Measurements from ENCODE around the gene POLR3G.

Gene POLR3G

GRCh38 chr5:90477073-90477472 is 2.4 kb downstream of the POLR3G start:
- Histone ChIP-seq H3K36me3 (replicated peaks; ENCODE audit: low read depth, low read length) (no peaks in the 10 kb centered on the region), H3K4me3 (ENCODE audit: low read length) (no peak overlapping the region), H3K4me1 (ENCODE audit: low read length) (peaks cover 7% of the 10 kb centered on the region), H2AFZ (ENCODE audit: low read depth, low read length) (no peak overlapping the region), H3K27me3 (ENCODE audit: low read depth, low read length) (no peaks in the 10 kb centered on the region), H3K79me2 (ENCODE audit: low read length) (peaks cover 49% of the 10 kb centered on the region), H3K9me3 (ENCODE audit: insufficient read depth, low read length) (no peaks in the 10 kb centered on the region), H3K4me2 (ENCODE audit: low read length) (no peak overlapping the region), H3K9ac (ENCODE audit: low read length) (no peak overlapping the region), H3K27ac (ENCODE audit: low read length) (no peak overlapping the region), H4K20me1 (ENCODE audit: insufficient read depth, low read length) (no peaks in the 10 kb centered on the region)
- TF ChIP-seq CTCF (IDR thresholded peaks at IDR 0.05; ENCODE audit: low read depth, low read length) (no peak), EZH2phosphoT487 (IDR thresholded peaks at IDR 0.05; ENCODE audit: low read depth) (no peak)

- H3K4me2 ChIP-seq (ENCODE audit: low read length) = no peak overlapping the region
- TF ChIP-seq EZH2phosphoT487 (IDR thresholded peaks at IDR 0.05; ENCODE audit: low read depth) = no peak
- TF ChIP-seq CTCF (IDR thresholded peaks at IDR 0.05; ENCODE audit: low read depth, low read length) = no peak
- H3K9me3 ChIP-seq (ENCODE audit: insufficient read depth, low read length) = no peaks in the 10 kb centered on the region
- H2AFZ ChIP-seq (ENCODE audit: low read depth, low read length) = no peak overlapping the region
- H3K4me1 ChIP-seq (ENCODE audit: low read length) = peaks cover 4% of the 10 kb centered on the region
- H3K27ac ChIP-seq (ENCODE audit: low read length) = no peak overlapping the region
- no peaks in the 10 kb centered on the region for H4K20me1 ChIP-seq (ENCODE audit: insufficient read depth, low read length)
- H3K36me3 ChIP-seq (replicated peaks; ENCODE audit: low read depth, low read length) = no peaks in the 10 kb centered on the region
- H3K79me2 ChIP-seq (ENCODE audit: low read length) = peaks cover 46% of the 10 kb centered on the region
- no peaks in the 10 kb centered on the region for H3K27me3 ChIP-seq (ENCODE audit: low read depth, low read length)
- no peak overlapping the region for H3K4me3 ChIP-seq (ENCODE audit: low read length)
- no peak overlapping the region for H3K9ac ChIP-seq (ENCODE audit: low read length)
Measured at GRCh38 chr5:90477621-90478215, 3.1 kb downstream of the POLR3G start.

- no peak overlapping the region for H2AFZ ChIP-seq (ENCODE audit: low read depth, low read length)
- no peaks in the 10 kb centered on the region for H3K27me3 ChIP-seq (ENCODE audit: low read depth, low read length)
- H3K4me2 ChIP-seq (ENCODE audit: low read length) = no peak overlapping the region
- H4K20me1 ChIP-seq (ENCODE audit: insufficient read depth, low read length) = no peaks in the 10 kb centered on the region
- H3K36me3 ChIP-seq (replicated peaks; ENCODE audit: low read depth, low read length) = no peaks in the 10 kb centered on the region
- H3K9ac ChIP-seq (ENCODE audit: low read length) = no peak overlapping the region
- H3K79me2 ChIP-seq (ENCODE audit: low read length) = peaks cover 31% of the 10 kb centered on the region
- H3K9me3 ChIP-seq (ENCODE audit: insufficient read depth, low read length) = no peaks in the 10 kb centered on the region
- TF ChIP-seq EZH2phosphoT487 (IDR thresholded peaks at IDR 0.05; ENCODE audit: low read depth) (no peak), CTCF (IDR thresholded peaks at IDR 0.05; ENCODE audit: low read depth, low read length) (no peak)
- H3K27ac ChIP-seq (ENCODE audit: low read length) = no peak overlapping the region
- no peaks in the 10 kb centered on the region for H3K4me1 ChIP-seq (ENCODE audit: low read length)
- H3K4me3 ChIP-seq (ENCODE audit: low read length) = no peak overlapping the region
Measured at GRCh38 chr5:90479611-90480385, 5.1 kb downstream of the POLR3G start.

- no peak overlapping the region for H2AFZ ChIP-seq (ENCODE audit: low read depth, low read length)
- H3K27me3 ChIP-seq (ENCODE audit: low read depth, low read length) = no peaks in the 10 kb centered on the region
- no peaks in the 10 kb centered on the region for H3K36me3 ChIP-seq (replicated peaks; ENCODE audit: low read depth, low read length)
- no peak overlapping the region for H3K4me3 ChIP-seq (ENCODE audit: low read length)
- H3K4me2 ChIP-seq (ENCODE audit: low read length) = no peak overlapping the region
- H3K27ac ChIP-seq (ENCODE audit: low read length) = no peak overlapping the region
- no peaks in the 10 kb centered on the region for H4K20me1 ChIP-seq (ENCODE audit: insufficient read depth, low read length)
- H3K4me1 ChIP-seq (ENCODE audit: low read length) = no peaks in the 10 kb centered on the region
- peaks cover 23% of the 10 kb centered on the region for H3K79me2 ChIP-seq (ENCODE audit: low read length)
- H3K9ac ChIP-seq (ENCODE audit: low read length) = no peak overlapping the region
- TF ChIP-seq CTCF (IDR thresholded peaks at IDR 0.05; ENCODE audit: low read depth, low read length) = no peak
- no peak for TF ChIP-seq EZH2phosphoT487 (IDR thresholded peaks at IDR 0.05; ENCODE audit: low read depth)
- no peaks in the 10 kb centered on the region for H3K9me3 ChIP-seq (ENCODE audit: insufficient read depth, low read length)
Measured at GRCh38 chr5:90480699-90481098, 6.0 kb downstream of the POLR3G start.
